CD4-positive, alpha-beta memory T cell (primary cell): ENCODE results near the gene CRYL1. TPM values are rescaled to one million over a fixed set of nuclear protein-coding genes. Genes with fewer than 3 reads are reported as not detected.

Source experiments
- CTCF ChIA-PET: fragments of 350-600 bp; sonication (Branson Sonifier 250); formaldehyde crosslinking; loops from one replicate; lab custom pipeline; 2021; ENCODE audit warnings: inconsistent platforms; ENCODE audit not compliant: partially characterized antibody; lab: Charles Lee
- POLR2A ChIA-PET: fragments of 350-600 bp; sonication (Branson Sonifier 250); formaldehyde crosslinking; loops from one replicate; lab custom pipeline; 2021; ENCODE audit not compliant: partially characterized antibody; lab: Charles Lee
- DNase-seq, 5 donors: peaks; one replicate each; pipeline versions ENCODE4 v3.0.0 to v3.0.0-alpha.2; 2020 to 2022; ENCODE audit warnings: mixed read lengths in 1 of 5
- H3K27ac ChIP-seq: one replicate; pipeline ENCODE4 v1.7.0; 2013; ENCODE audit warnings: low read depth, low read length
- H3K27me3 ChIP-seq: 2 replicates; pipeline ENCODE4 v1.7.0; 2013; ENCODE audit warnings: mild to moderate bottlenecking, low read length, moderate library complexity; ENCODE audit not compliant: insufficient read depth
- H3K36me3 ChIP-seq: 2 replicates; pipeline ENCODE4 v1.7.0; 2013; ENCODE audit warnings: mild to moderate bottlenecking, low read length, moderate library complexity; ENCODE audit not compliant: insufficient read depth
- H3K4me1 ChIP-seq: 2 replicates; pipeline ENCODE4 v1.7.0; 2013; ENCODE audit warnings: mild to moderate bottlenecking, low read length, moderate library complexity; ENCODE audit not compliant: insufficient read depth
- H3K4me3 ChIP-seq, 2 donors: one replicate each; pipeline ENCODE4 v1.7.0; 2013; ENCODE audit warnings: low read length in 2 of 2, mild to moderate bottlenecking in 1 of 2
- H3K9me3 ChIP-seq, 2 donors: one replicate each; pipeline ENCODE4 v1.7.0; 2013; ENCODE audit warnings: low read length in 2 of 2, control low read depth in 1 of 2; ENCODE audit not compliant: control insufficient read depth in 1 of 2
- H3K27ac Mint-ChIP-seq, 7 donors: one replicate each; pipeline ENCODE4 v1.8.0; 2020 to 2021; ENCODE audit warnings: mixed read lengths in 7 of 7, mild to moderate bottlenecking in 6 of 7, inconsistent platforms in 3 of 7, moderate library complexity in 3 of 7
- H3K27me3 Mint-ChIP-seq, 2 donors: one replicate each; pipeline ENCODE4 v1.8.0; 2020 to 2021; ENCODE audit warnings: mixed read lengths in 2 of 2
- H3K36me3 Mint-ChIP-seq, 2 donors: one replicate each; pipeline ENCODE4 v1.8.0; 2020 to 2021; ENCODE audit warnings: mixed read lengths in 2 of 2, inconsistent platforms in 1 of 2, mild to moderate bottlenecking in 1 of 2
- H3K4me1 Mint-ChIP-seq, 4 donors: one replicate each; pipeline ENCODE4 v1.8.0; 2020 to 2021; ENCODE audit warnings: mixed read lengths in 4 of 4, mild to moderate bottlenecking in 1 of 4
- H3K4me3 Mint-ChIP-seq, 8 donors: one replicate each; pipeline ENCODE4 v1.8.0; 2020 to 2021; ENCODE audit warnings: mixed read lengths in 8 of 8, mild to moderate bottlenecking in 7 of 8, moderate library complexity in 6 of 8, inconsistent platforms in 3 of 8
- H3K9me3 Mint-ChIP-seq, 8 donors: one replicate each; pipeline ENCODE4 v1.8.0; 2020 to 2021; ENCODE audit warnings: mixed read lengths in 8 of 8, mild to moderate bottlenecking in 5 of 8, inconsistent platforms in 3 of 8, moderate library complexity in 1 of 8
- intact Hi-C: fragments of 100-400 bp; cut with micrococcal nuclease; formaldehyde crosslinking; loops from one replicate; pipeline ENCODE4 v1.15.1; 2023
- polyA plus RNA-seq, 2 donors: library from polyadenylated mRNA; unstranded; fragments of 300-500 nt; fragmentation: Illumina TruSeq; gene quantifications; one replicate each; pipeline ENCODE4 v1.2.3, GENCODE V29; 2021
- total RNA-seq, 2 experiments: library from RNA; stranded (reverse); gene quantifications; one replicate each; pipeline ENCODE4 v1.2.3, GENCODE V29; 2021

The CRYL1 gene
- 10 to 100 TPM; 18.1 to 22.1 TPM for total RNA-seq
- 10 to 100 TPM; 40.1 to 59.1 TPM for polyA plus RNA-seq

GRCh38 chr13:20525601-20526544 lies at the start of gene CRYL1:
TSS of gene CRYL1 (minus strand) at chr13:20525857. CDS start at chr13:20525794, 63 bp downstream.
- peaks cover 0 to 5% of the 10 kb centered on the region in 2 donors for H3K27me3 Mint-ChIP-seq
- H3K9me3 Mint-ChIP-seq: peaks cover 0 to 2% (median 0%) of the 10 kb centered on the region in 8 donors
- Histone ChIP-seq H3K27me3 (no peaks in the 10 kb centered on the region), H3K9me3 (no peaks in the 10 kb centered on the region), H3K4me1 (peaks cover 14% of the 10 kb centered on the region), H3K27ac (peak within 1 kb of the TSS; percentile 73), H3K4me3 (peak within 1 kb of the TSS; percentile 49 to 83), H3K36me3 (no peaks in the 10 kb centered on the region)
- H3K4me1 Mint-ChIP-seq: peaks cover 12 to 29% (median 22%) of the 10 kb centered on the region in 4 donors
- no peaks in the 10 kb centered on the region for H3K36me3 Mint-ChIP-seq
- intact Hi-C loops: loop anchor here (1.0 to 2.0 kb wide), 4 partner anchors 41 to 247 kb away; partner anchors contain the start of genes EEF1AKMT1 and IFT88
- H3K4me3 Mint-ChIP-seq: peak within 1 kb of the TSS; percentile 88 to 97 (median 92)
- ChIA-PET CTCF (interaction anchor here (1.3 to 1.7 kb wide), 4 partner anchors 33 to 304 kb away, joined by 3 to 5 read pairs (median 4); no protein-coding TSS in a partner anchor), POLR2A (interaction anchor here (0.6 to 2.7 kb wide), 12 partner anchors 11 to 377 kb away, joined by 3 to 9 read pairs (median 4); partner anchors contain the start of genes EEF1AKMT1, IFT88, IL17D and XPO4)
- peak within 1 kb of the TSS; percentile 65 to 97 (median 89) for H3K27ac Mint-ChIP-seq
- DNase-seq: peak; percentile 62 to 74 (median 71)

- Histone ChIP-seq H3K4me1 (no peaks in the 10 kb centered on the region), H3K36me3 (no peaks in the 10 kb centered on the region), H3K9me3 (no peaks in the 10 kb centered on the region), H3K4me3 (no peak overlapping the region), H3K27ac (no peak overlapping the region), H3K27me3 (no peaks in the 10 kb centered on the region)
- Mint-ChIP-seq H3K4me1 (peaks cover 0 to 4% (median 0%) of the 10 kb centered on the region in 4 donors), H3K4me3 (no peak overlapping the region), H3K27ac (no peak overlapping the region), H3K36me3 (peaks cover 36 to 45% of the 10 kb centered on the region in 2 donors), H3K9me3 (peaks cover 0 to 10% (median 2%) of the 10 kb centered on the region in 8 donors), H3K27me3 (no peaks in the 10 kb centered on the region)
- DNase-seq: no peak
- POLR2A ChIA-PET: interaction anchor here (1.0 kb wide), 1 partner anchor 48 kb away, joined by 3 read pairs; the partner anchor contains the start of gene CRYL1
- intact Hi-C loops: no loop called here
- CTCF ChIA-PET: interaction anchor here (0.6 kb wide), 1 partner anchor 1106 kb away, joined by 5 read pairs; no protein-coding TSS in a partner anchor
These were observed 48.0 kb upstream of the CRYL1 start for GRCh38 chr13:20573636-20574035.

GRCh38 chr13:20573186-20573585 lies 47.5 kb upstream of the CRYL1 start:
- Histone ChIP-seq H3K36me3 (no peaks in the 10 kb centered on the region), H3K9me3 (no peaks in the 10 kb centered on the region), H3K27me3 (no peaks in the 10 kb centered on the region), H3K4me1 (no peaks in the 10 kb centered on the region), H3K27ac (no peak overlapping the region), H3K4me3 (no peak overlapping the region)
- peaks cover 33 to 40% of the 10 kb centered on the region in 2 donors for H3K36me3 Mint-ChIP-seq
- intact Hi-C loops: no loop called here
- DNase-seq: no peak
- peaks cover 0 to 5% (median 2%) of the 10 kb centered on the region in 4 donors for H3K4me1 Mint-ChIP-seq
- peaks cover 0 to 10% (median 2%) of the 10 kb centered on the region in 8 donors for H3K9me3 Mint-ChIP-seq
- no peak overlapping the region for H3K4me3 Mint-ChIP-seq
- ChIA-PET CTCF (no interaction called here), POLR2A (interaction anchor here (1.0 kb wide), 1 partner anchor 48 kb away, joined by 3 read pairs; the partner anchor contains the start of gene CRYL1)
- H3K27ac Mint-ChIP-seq: no peak overlapping the region
- no peaks in the 10 kb centered on the region for H3K27me3 Mint-ChIP-seq

GRCh38 chr13:20571676-20572075 lies 46.0 kb upstream of the CRYL1 start:
- Histone ChIP-seq H3K4me1 (peaks cover 8% of the 10 kb centered on the region), H3K27ac (no peak overlapping the region), H3K9me3 (no peaks in the 10 kb centered on the region), H3K27me3 (no peaks in the 10 kb centered on the region), H3K4me3 (no peak overlapping the region), H3K36me3 (no peaks in the 10 kb centered on the region)
- ChIA-PET POLR2A (no interaction called here), CTCF (no interaction called here)
- peaks cover 30% of the 10 kb centered on the region in 2 donors for H3K36me3 Mint-ChIP-seq
- intact Hi-C loops: no loop called here
- no peak overlapping the region for H3K4me3 Mint-ChIP-seq
- peaks cover 7 to 13% (median 9%) of the 10 kb centered on the region in 4 donors for H3K4me1 Mint-ChIP-seq
- H3K9me3 Mint-ChIP-seq: peaks cover 0 to 10% (median 2%) of the 10 kb centered on the region in 8 donors
- no peak overlapping the region for H3K27ac Mint-ChIP-seq
- H3K27me3 Mint-ChIP-seq: no peaks in the 10 kb centered on the region
- no peak for DNase-seq

GRCh38 chr13:20570517-20570916 lies 44.9 kb upstream of the CRYL1 start:
- POLR2A ChIA-PET: no interaction called here
- DNase-seq: no peak
- Histone ChIP-seq H3K27me3 (no peaks in the 10 kb centered on the region), H3K9me3 (no peaks in the 10 kb centered on the region), H3K36me3 (no peaks in the 10 kb centered on the region), H3K27ac (no peak overlapping the region), H3K4me3 (no peak overlapping the region), H3K4me1 (peaks cover 16% of the 10 kb centered on the region)
- Mint-ChIP-seq H3K36me3 (peaks cover 18 to 20% of the 10 kb centered on the region in 2 donors), H3K4me3 (no peak overlapping the region), H3K27me3 (no peaks in the 10 kb centered on the region), H3K9me3 (peaks cover 0 to 10% (median under 1%) of the 10 kb centered on the region in 8 donors), H3K4me1 (peaks cover 10 to 19% (median 14%) of the 10 kb centered on the region in 4 donors), H3K27ac (no peak overlapping the region)
- intact Hi-C loops: no loop called here
- CTCF ChIA-PET: no interaction called here

GRCh38 chr13:20567881-20568528 lies 42.3 kb upstream of the CRYL1 start:
- intact Hi-C loops: loop anchor here (1.0 to 2.0 kb wide), 6 partner anchors 42 to 731 kb away; partner anchors contain the start of genes EEF1AKMT1 and XPO4
- Histone ChIP-seq H3K4me3 (peak overlapping the region; percentile 34 to 56), H3K4me1 (peaks cover 16% of the 10 kb centered on the region), H3K27ac (no peak overlapping the region), H3K36me3 (no peaks in the 10 kb centered on the region), H3K9me3 (no peaks in the 10 kb centered on the region), H3K27me3 (no peaks in the 10 kb centered on the region)
- Mint-ChIP-seq H3K36me3 (peaks cover 7 to 14% of the 10 kb centered on the region in 2 donors), H3K9me3 (peaks cover 0 to 14% (median 4%) of the 10 kb centered on the region in 8 donors), H3K4me3 (peak overlapping the region; percentile 92 to 95 (median 94)), H3K27ac (peak overlapping the region; percentile 92 to 96 (median 92)), H3K4me1 (peaks cover 10 to 19% (median 15%) of the 10 kb centered on the region in 4 donors), H3K27me3 (no peaks in the 10 kb centered on the region)
- no peak for DNase-seq
- ChIA-PET CTCF (interaction anchor here (1.0 to 2.2 kb wide), 4 partner anchors 42 to 131 kb away, joined by 3 to 9 read pairs (median 4); partner anchors contain the start of gene CRYL1), POLR2A (interaction anchor here (0.7 to 1.4 kb wide), 7 partner anchors 11 to 704 kb away, joined by 3 to 4 read pairs (median 3); partner anchors contain the start of genes CRYL1, EEF1AKMT1, IL17D and ZMYM5)
